ENCODE data around the gene TIMM13. TPM values are rescaled to one million over a fixed set of nuclear protein-coding genes. Genes with fewer than 3 reads are reported as not detected.
"Not testable (repeated sequence)": the region's sequence is repeated elsewhere in the genome, so short reads cannot be mapped to it uniquely, and the experiment has no call there.

TIMM13 gene
- total RNA-seq, 2 donors from 2014 or later, result 19.4 to 23.4 TPM

- H3K4me1 ChIP-seq (ENCODE audit: control insufficient read depth in 1 of 2, low read depth in 2 of 2), result peaks cover 0 to 8% of the 10 kb centered on the region in 2 donors
- DNase-seq (ENCODE audit: low spot score) (no peak), ATAC-seq (ENCODE audit: insufficient number of reproducible peaks, low FRiP score, low read depth) (no peak)
- TF ChIP-seq, protein P1, sequence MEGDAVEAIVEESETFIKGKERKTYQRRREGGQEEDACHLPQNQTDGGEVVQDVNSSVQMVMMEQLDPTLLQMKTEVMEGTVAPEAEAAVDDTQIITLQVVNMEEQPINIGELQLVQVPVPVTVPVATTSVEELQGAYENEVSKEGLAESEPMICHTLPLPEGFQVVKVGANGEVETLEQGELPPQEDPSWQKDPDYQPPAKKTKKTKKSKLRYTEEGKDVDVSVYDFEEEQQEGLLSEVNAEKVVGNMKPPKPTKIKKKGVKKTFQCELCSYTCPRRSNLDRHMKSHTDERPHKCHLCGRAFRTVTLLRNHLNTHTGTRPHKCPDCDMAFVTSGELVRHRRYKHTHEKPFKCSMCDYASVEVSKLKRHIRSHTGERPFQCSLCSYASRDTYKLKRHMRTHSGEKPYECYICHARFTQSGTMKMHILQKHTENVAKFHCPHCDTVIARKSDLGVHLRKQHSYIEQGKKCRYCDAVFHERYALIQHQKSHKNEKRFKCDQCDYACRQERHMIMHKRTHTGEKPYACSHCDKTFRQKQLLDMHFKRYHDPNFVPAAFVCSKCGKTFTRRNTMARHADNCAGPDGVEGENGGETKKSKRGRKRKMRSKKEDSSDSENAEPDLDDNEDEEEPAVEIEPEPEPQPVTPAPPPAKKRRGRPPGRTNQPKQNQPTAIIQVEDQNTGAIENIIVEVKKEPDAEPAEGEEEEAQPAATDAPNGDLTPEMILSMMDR (IDR thresholded peaks at IDR 0.05), result no peak
- H3K9me3 ChIP-seq, result no peaks in the 10 kb centered on the region
- H3K27me3 ChIP-seq (replicated peaks; ENCODE audit: insufficient read depth), result no peaks in the 10 kb centered on the region
- H3K27ac ChIP-seq, result no peak overlapping the region
- no peak overlapping the region for H3K4me3 ChIP-seq
- H3K36me3 ChIP-seq, result peaks cover 10% of the 10 kb centered on the region
Measured at GRCh38 chr19:2420490-2420889, 6.9 kb downstream of the TIMM13 start.

- Histone ChIP-seq H3K4me1 (ENCODE audit: control insufficient read depth in 1 of 2, low read depth in 2 of 2) (peaks cover 0 to 1% of the 10 kb centered on the region in 2 donors), H3K4me3 (no peak overlapping the region), H3K27me3 (replicated peaks; ENCODE audit: insufficient read depth) (no peaks in the 10 kb centered on the region), H3K36me3 (peaks cover 10% of the 10 kb centered on the region), H3K9me3 (no peaks in the 10 kb centered on the region), H3K27ac (no peak overlapping the region)
- DNase-seq (ENCODE audit: low spot score) (no peak), ATAC-seq (ENCODE audit: insufficient number of reproducible peaks, low FRiP score, low read depth) (no peak)
- TF ChIP-seq, protein P1 (IDR thresholded peaks at IDR 0.05), result no peak
Measured at GRCh38 chr19:2419754-2420153, 7.6 kb downstream of the TIMM13 start.

DNA sequence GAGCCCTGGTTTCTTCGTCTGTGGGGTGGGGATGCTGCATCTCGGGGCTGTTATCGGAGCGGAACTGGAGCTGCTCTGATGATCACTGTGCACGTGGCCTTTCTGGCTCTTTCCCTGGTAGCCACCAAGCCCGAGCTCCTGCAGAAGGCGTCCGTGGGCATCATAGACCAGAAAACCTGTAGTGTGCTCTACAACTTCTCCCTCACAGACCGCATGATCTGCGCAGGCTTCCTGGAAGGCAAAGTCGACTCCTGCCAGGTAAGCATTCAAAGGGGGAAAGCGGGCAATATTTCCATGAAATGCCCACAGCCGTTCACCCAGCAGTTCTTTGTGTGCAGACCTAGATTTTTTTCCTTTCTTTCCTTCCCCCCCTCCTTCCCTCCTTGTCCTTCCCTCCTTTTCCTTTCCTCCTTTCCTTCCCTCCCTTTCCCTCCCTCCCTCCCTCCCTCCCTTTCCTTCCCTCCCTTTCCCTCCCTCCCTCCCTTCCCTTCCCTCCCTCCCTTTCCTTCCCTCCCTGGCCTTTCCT, 9.4 kb downstream of the TIMM13 start:
- Histone ChIP-seq H3K4me3 (no peak overlapping the region), H3K4me1 (ENCODE audit: control insufficient read depth in 1 of 2, low read depth in 2 of 2) (no peaks in the 10 kb centered on the region), H3K36me3 (peaks cover 7% of the 10 kb centered on the region), H3K9me3 (no peaks in the 10 kb centered on the region), H3K27me3 (replicated peaks; ENCODE audit: insufficient read depth) (no peaks in the 10 kb centered on the region), H3K27ac (no peak overlapping the region)
- no peak for DNase-seq (ENCODE audit: low spot score)
- no peak for ATAC-seq (ENCODE audit: insufficient number of reproducible peaks, low FRiP score, low read depth)
- TF ChIP-seq, protein P1 (IDR thresholded peaks at IDR 0.05), result no peak

DNA sequence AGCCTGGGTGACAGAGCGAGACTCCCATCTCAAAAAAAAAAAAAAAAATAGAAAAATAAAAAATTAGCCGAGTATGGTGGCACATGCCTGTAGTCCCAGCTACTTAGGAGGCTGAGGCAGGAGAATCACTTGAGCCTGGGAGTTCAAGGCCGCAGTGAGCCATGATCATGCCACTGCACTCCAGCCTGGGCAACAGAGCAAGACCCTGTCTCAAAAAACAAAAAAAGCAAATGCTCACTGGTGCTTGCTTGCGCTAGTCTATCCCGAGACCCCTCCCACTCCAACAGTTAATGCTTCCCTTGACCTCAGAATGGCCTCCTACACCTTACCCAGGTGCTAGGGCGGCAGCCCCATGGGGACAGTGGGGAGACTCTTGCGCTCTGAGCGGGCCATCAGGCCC, 9.9 kb downstream of the TIMM13 start:
- H3K4me3 ChIP-seq; DNase-seq (ENCODE audit: low spot score); H3K27ac ChIP-seq; H3K4me1 ChIP-seq (ENCODE audit: control insufficient read depth in 1 of 2, low read depth in 2 of 2); ATAC-seq (ENCODE audit: insufficient number of reproducible peaks, low FRiP score, low read depth); H3K9me3 ChIP-seq; H3K36me3 ChIP-seq; H3K27me3 ChIP-seq (replicated peaks; ENCODE audit: insufficient read depth): not testable (repeated sequence)

GRCh38 chr19:2416321-2417097, 10.9 kb downstream of the TIMM13 start:
- no peak for DNase-seq (ENCODE audit: low spot score)
- Histone ChIP-seq H3K4me1 (ENCODE audit: control insufficient read depth in 1 of 2, low read depth in 2 of 2) (no peaks in the 10 kb centered on the region), H3K4me3 (no peak overlapping the region), H3K36me3 (peaks cover 7% of the 10 kb centered on the region), H3K9me3 (no peaks in the 10 kb centered on the region), H3K27me3 (replicated peaks; ENCODE audit: insufficient read depth) (no peaks in the 10 kb centered on the region), H3K27ac (no peak overlapping the region)
- ATAC-seq (ENCODE audit: insufficient number of reproducible peaks, low FRiP score, low read depth), result no peak
- TF ChIP-seq, protein P1 (IDR thresholded peaks at IDR 0.05), result no peak

Data from thoracic aorta (tissue), 2 donors.